Stomach (tissue), 9 donors: Measurements from ENCODE around the gene TLE3. TPM values are rescaled to one million over a fixed set of nuclear protein-coding genes. Genes with fewer than 3 reads are reported as not detected.

Source experiments
- DNase-seq, 2 donors: peaks; one replicate each; pipeline versions ENCODE4 v3.0.0 to v3.0.0-alpha.2; 2013 to 2019
- H3K27ac ChIP-seq, 5 donors: fragments of 200-600 bp in 4 of 5; sonication (generic) in 4 of 5; one replicate each; pipeline ENCODE4 v1.5.1; 2013 to 2019; ENCODE audit warnings: mild to moderate bottlenecking in 1 of 5, moderate library complexity in 1 of 5
- H3K27me3 ChIP-seq, 3 donors: fragments of 200-600 bp; sonication (generic); one replicate each; pipeline ENCODE4 v1.5.1; 2017 to 2019; ENCODE audit warnings: mixed run types in 1 of 3
- H3K36me3 ChIP-seq, 4 donors: fragments of 200-600 bp; sonication (generic); 1 replicate in 3 of 4; 2 replicates in 1 of 4; pipeline ENCODE4 v1.5.1; 2016 to 2019
- H3K4me1 ChIP-seq, 4 donors: fragments of 200-600 bp; sonication (generic); one replicate each; pipeline ENCODE4 v1.5.1; 2016 to 2019
- H3K4me3 ChIP-seq, 4 donors: fragments of 200-600 bp; sonication (generic) in 3 of 4; one replicate each; pipeline ENCODE4 v1.5.1; 2016 to 2019; ENCODE audit warnings: mild to moderate bottlenecking in 1 of 4
- H3K9me3 ChIP-seq, 4 donors: fragments of 200-600 bp; sonication (generic); one replicate each; pipeline ENCODE4 v1.5.1; 2016 to 2019
- CTCF ChIP-seq, 7 experiments: fragments of 450-650 bp in 4 of 7; fragments of 200-600 bp in 3 of 7; sonication (generic) in 3 of 7; IDR thresholded peaks; one replicate each; pipeline ENCODE4 v1.5.1; 2016 to 2019; ENCODE audit warnings: antibody characterized with exemption in 7 of 7, control low read depth in 2 of 7, mild to moderate bottlenecking in 1 of 7
- EP300 ChIP-seq: sonication (generic); formaldehyde crosslinking; IDR thresholded peaks from one replicate; pipeline ENCODE4 v1.6.1; 2017; ENCODE audit warnings: antibody characterized with exemption
- POLR2A ChIP-seq, 4 donors: fragments of 450-650 bp; IDR thresholded peaks; one replicate each; pipeline ENCODE4 v1.6.1; 2016; ENCODE audit warnings: antibody characterized with exemption in 4 of 4, control low read depth in 2 of 4, mild to moderate bottlenecking in 1 of 4, moderate library complexity in 1 of 4
- POLR2AphosphoS5 ChIP-seq, 3 donors: sonication (generic); formaldehyde crosslinking; IDR thresholded peaks; one replicate each; pipeline ENCODE4 v1.6.1; 2016; ENCODE audit warnings: antibody characterized with exemption in 3 of 3
- WGBS, 5 donors: extraction: QIAGEN DNeasy Blood & Tissue Kit in 3 of 5; methylation state at CpG; one replicate each; pipeline versions ENCODE4 v1.1.5 to v1.1.7; 2013 to 2018; 5-methylcytosine and 5-hydroxymethylcytosine counted together
- intact Hi-C: fragments of 100-400 bp; cut with DNase I; formaldehyde crosslinking; loops from one replicate; pipeline ENCODE4 v1.15.1; 2023; ENCODE audit warnings: low total_unique reads
- polyA plus RNA-seq, 3 donors: library from polyadenylated mRNA; stranded (reverse); fragments of 200-250 nt; gene quantifications; one replicate each; pipeline ENCODE4 v1.2.3, GENCODE V29; 2013
- total RNA-seq, 5 donors: library from RNA; depleted of rRNA; stranded (reverse); fragments of >200 nt; gene quantifications; one replicate each; pipeline versions ENCODE4 v1.1.0 to v1.2.3, GENCODE V29; 2014 to 2016
- donor health status: healthy with polysubstance abuse.
- donor health status: Bipolar disorder and iron deficiency.
- donor health status: healthy.

Gene TLE3
- total and polyA plus RNA-seq, 8 donors = 13.3 to 186 (median 30.9) TPM

GRCh38 chr15:70038730-70039392 is 58.9 kb downstream of the TLE3 start:
- DNase-seq = no peak
- WGBS, 5 donors = 71 to 81% (median 79%) methylated on average over 4 of the region's 4 CpGs

GRCh38 chr15:70037292-70037640 is 60.5 kb downstream of the TLE3 start:
- H3K4me3 ChIP-seq = no peak overlapping the region
- no peaks in the 10 kb centered on the region for H3K9me3 ChIP-seq
- no peak for TF ChIP-seq POLR2AphosphoS5 (IDR thresholded peaks at IDR 0.05)
- TF ChIP-seq EP300 = no peak
- no peak for TF ChIP-seq POLR2A (IDR thresholded peaks at IDR 0.05)
- TF ChIP-seq CTCF (IDR thresholded peaks at IDR 0.05) = no peak
- H3K36me3 ChIP-seq = no peaks in the 10 kb centered on the region
- peaks cover 0 to 11% (median 0%) of the 10 kb centered on the region in 3 donors for H3K27me3 ChIP-seq
- H3K27ac ChIP-seq = no peak overlapping the region
- peaks cover 0 to 9% (median 2%) of the 10 kb centered on the region in 4 donors for H3K4me1 ChIP-seq
- intact Hi-C loops = no loop called here
- DNase-seq = no peak
- WGBS, 5 donors = 91 to 94% (median 92%) methylated on average over 2 of the region's 2 CpGs

More at GRCh38 chr15:70038730-70039392, 58.9 kb downstream of the TLE3 start:
- Histone ChIP-seq H3K4me1 (peaks cover 0 to under 1% (median 0%) of the 10 kb centered on the region in 4 donors), H3K27ac (no peak overlapping the region), H3K27me3 (peaks cover 0 to 2% (median 0%) of the 10 kb centered on the region in 3 donors), H3K4me3 (no peak overlapping the region), H3K9me3 (no peaks in the 10 kb centered on the region), H3K36me3 (no peaks in the 10 kb centered on the region)
- no peak for TF ChIP-seq EP300
- no peak for TF ChIP-seq POLR2A (IDR thresholded peaks at IDR 0.05)
- no peak for TF ChIP-seq CTCF (IDR thresholded peaks at IDR 0.05)
- no peak for TF ChIP-seq POLR2AphosphoS5 (IDR thresholded peaks at IDR 0.05)
- intact Hi-C loops = no loop called here

- Histone ChIP-seq H3K27me3 (peaks cover 0 to 11% (median 0%) of the 10 kb centered on the region in 3 donors), H3K9me3 (no peaks in the 10 kb centered on the region), H3K36me3 (no peaks in the 10 kb centered on the region), H3K27ac (no peak overlapping the region), H3K4me3 (no peak overlapping the region), H3K4me1 (peaks cover 0 to 9% (median 2%) of the 10 kb centered on the region in 4 donors)
- TF ChIP-seq CTCF (IDR thresholded peaks at IDR 0.05) = no peak
- TF ChIP-seq POLR2AphosphoS5 (IDR thresholded peaks at IDR 0.05) = no peak
- no peak for TF ChIP-seq POLR2A (IDR thresholded peaks at IDR 0.05)
- no peak for TF ChIP-seq EP300
- peak in 1 of 2 donors; percentile 40 for DNase-seq
- intact Hi-C loops = no loop called here
- WGBS, 5 donors = 70 to 85% (median 78%) methylated on average over 5 of the region's 5 CpGs
Observed at GRCh38 chr15:70036585-70037291, 61.0 kb downstream of the TLE3 start.

- H3K4me1 ChIP-seq = peaks cover 0 to 9% (median 2%) of the 10 kb centered on the region in 4 donors
- H3K36me3 ChIP-seq = no peaks in the 10 kb centered on the region
- H3K27me3 ChIP-seq = peaks cover 0 to 11% (median 0%) of the 10 kb centered on the region in 3 donors
- no peak overlapping the region for H3K27ac ChIP-seq
- H3K9me3 ChIP-seq = no peaks in the 10 kb centered on the region
- no peak for DNase-seq
- intact Hi-C loops = no loop called here
- 75 to 91% (median 87%) methylated on average over 6 of the region's 6 CpGs for WGBS, 5 donors
- no peak overlapping the region for H3K4me3 ChIP-seq
- TF ChIP-seq POLR2A (IDR thresholded peaks at IDR 0.05) (no peak), POLR2AphosphoS5 (IDR thresholded peaks at IDR 0.05) (no peak), CTCF (IDR thresholded peaks at IDR 0.05) (no peak), EP300 (no peak)
Observed at GRCh38 chr15:70035719-70036077, 62.0 kb downstream of the TLE3 start.
